Fibroblast of peridontal ligament (primary cell): ENCODE results near the gene COL24A1.
A peak's percentile ranks its signal among the peaks of the same experiment; 100 is the strongest.
"Not testable (repeated sequence)": the region's sequence is repeated elsewhere in the genome, so short reads cannot be mapped to it uniquely, and the experiment has no call there.

Source experiments
- DNase-seq: peaks from one replicate; pipeline ENCODE4 v3.0.0-alpha.2; 2010; ENCODE audit errors: extremely low read depth

Gene COL24A1

DNA sequence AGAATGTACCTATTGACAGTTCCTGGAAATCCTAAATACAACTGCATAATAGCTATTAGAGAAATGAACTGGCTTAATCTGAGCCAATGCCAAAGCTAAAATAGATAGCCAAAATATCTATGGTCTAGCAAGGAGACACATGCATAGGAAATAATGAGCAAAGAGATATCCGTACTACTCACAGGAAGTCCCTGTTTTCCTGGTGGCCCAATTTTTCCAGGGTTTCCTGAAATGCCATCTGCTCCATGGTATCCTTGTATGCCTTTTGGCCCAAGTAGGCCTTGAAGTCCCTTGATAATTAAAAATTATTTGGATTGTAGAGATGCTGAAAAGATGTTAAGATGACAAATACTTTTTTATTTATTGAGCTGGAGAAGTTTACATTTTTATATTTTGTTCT, 340.0 kb downstream of the COL24A1 start:
- no peak for DNase-seq

DNA sequence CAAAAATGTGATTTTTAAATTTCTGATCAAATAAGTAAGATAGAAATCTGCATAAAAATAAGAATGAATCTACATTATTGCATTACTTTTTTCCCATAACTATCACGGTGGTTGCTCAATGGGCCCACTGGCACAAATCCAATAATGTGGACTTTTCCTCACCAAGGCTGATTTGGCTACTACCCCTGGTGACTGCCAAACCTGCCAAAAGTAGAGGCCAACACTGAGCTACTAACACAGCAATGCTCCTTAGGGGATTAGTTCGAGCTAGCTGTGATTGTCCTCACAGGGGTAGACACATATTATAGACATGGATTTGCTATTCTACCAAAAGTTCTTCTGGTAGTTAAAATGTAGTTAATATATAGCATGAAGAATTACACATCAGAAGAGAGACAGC, 340.7 kb downstream of the COL24A1 start:
- no peak for DNase-seq

DNA sequence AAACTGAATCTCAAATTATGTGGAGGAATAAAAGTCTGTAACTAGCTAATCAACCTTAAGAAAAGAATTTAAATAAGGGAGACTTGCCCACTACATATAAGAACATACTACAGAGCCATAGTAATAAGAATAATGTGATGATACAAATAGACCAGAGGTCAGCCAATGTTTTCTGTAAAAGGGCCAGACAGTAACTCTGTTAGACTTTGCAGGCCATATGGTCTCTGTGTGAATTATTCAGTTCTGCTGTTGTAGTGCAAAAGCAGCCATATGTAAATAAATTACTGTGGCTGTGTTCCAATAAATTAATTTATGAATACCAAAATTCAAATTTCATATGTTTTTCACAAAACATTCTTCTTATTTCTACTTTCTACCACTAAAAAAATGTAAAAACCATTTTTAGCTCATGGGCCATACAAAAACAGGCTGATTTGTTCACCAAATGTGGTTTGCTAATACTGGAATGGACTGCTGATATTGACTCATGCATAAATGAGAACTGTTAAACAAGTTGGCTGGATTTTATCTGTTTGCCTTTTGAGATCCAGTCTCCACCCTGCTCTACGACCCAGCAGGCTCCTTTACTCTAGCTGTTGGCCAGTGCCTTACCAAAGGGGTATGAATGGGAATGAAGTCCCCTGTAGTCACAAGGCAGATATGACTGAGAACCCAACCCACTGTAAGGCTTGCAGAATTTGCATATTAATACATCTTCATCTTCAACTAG, 350.2 kb downstream of the COL24A1 start:
- peak; percentile 25 for DNase-seq

DNA sequence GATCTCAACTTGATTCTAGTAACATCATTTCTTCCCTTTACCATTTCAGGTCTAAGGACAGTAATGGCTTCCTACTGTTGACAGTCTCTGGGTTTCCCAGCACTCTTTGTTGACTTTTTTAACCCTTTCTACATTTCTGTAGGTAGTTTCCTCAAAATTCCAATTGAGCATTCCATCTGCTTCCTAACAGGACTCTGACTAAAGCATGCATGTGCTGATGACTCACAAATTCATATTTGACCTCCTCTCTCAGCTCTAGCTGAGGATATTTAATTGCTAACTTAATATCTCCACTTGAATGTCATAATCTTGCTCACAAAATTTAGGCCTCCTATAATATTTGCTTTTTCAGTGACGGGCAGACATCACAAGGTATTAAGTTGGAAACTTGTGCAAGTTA, 355.1 kb downstream of the COL24A1 start:
- peak; percentile 25 for DNase-seq

DNA sequence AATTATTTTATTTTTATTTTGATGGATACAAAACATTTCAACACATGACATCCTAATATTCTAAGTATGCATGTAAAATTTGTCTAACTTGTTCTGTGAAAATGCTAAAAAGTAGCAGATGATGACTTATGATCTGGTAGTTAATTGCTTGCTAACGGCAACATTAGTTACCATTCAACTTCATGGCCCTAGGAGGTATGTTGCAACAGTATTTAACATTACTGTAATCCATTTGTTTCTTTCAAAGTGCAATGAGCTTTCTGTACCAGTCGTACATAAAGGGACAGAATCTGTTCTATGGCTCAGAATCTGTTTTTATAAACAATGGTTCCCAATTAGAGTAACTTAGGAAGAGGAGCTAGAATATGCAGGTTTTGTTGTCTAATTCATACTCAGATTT, 356.8 kb downstream of the COL24A1 start:
- no peak for DNase-seq

DNA sequence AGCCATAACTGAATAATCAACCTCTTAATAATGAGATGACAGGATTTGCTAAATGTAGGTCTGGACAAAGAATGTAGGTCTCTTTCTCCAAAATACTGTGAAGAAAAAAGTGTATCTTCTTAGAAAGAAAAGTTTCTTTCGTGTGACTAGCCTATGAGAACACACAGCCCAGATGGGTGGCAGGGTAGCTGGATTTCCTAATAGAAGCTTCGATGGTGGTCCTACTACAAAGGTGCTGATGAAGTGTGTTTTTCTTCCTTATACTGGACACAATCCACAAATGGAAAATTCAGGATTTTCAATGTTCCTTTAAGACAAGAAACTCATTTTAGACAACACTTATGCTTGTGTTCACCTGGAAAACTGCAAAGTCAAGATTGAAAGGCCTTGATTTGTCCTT, 358.2 kb downstream of the COL24A1 start:
- DNase-seq = no peak

DNA sequence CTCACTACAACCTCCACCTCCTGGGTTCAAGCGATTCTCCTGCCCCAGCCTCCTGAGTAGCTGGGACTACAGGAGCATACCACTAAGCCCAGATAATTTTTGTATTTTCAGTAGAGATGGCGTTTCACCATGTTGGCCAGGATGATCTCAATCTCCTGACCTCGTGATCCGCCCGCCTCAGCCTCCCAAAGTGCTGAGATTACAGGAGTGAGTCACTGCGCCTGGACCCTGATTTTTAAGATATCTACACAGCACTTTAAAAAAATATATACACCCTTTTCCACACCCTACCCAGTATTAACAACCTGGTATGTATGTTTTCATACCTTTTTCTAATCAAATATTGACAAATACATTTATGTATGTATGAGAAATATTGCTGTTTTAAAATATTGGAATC, 379.6 kb downstream of the COL24A1 start:
- DNase-seq = not testable (repeated sequence)

DNA sequence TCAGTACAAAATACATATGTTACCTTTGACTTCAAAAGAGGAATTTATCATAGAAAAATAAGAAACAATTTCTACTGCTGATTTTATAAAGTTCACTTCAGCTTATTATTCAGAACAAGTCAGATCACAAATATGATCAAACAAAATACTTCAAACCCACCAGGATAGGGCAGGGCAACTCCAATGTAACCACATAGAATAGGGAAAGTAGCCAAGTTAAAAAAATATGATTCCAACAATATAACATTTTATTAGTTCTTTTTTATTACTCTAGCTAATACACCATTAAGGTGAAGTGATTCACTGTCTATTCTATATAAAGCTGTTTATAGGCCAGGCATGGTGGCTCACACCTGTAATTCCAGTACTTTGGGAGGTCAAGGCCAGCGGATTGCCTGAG, 393.8 kb downstream of the COL24A1 start:
- no peak for DNase-seq

DNA sequence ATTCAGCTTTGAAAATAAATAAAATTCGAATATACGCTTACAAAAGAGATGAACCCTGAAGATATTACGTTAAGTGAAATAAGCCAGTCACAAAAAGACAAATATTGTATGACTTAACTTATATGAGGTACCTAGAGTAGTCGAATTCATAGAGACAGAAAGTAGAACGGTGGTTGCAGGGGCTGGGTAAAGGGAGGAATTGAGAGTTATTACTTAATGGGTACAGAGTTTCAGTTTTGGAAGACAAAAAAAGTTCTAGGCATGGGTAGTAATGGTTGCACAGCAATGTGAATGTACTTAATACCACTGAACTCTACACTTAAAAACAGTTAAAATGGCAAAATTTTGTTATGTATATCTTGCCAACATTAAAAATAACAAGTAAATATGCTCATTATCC, 399.7 kb downstream of the COL24A1 start:
- no peak for DNase-seq

DNA sequence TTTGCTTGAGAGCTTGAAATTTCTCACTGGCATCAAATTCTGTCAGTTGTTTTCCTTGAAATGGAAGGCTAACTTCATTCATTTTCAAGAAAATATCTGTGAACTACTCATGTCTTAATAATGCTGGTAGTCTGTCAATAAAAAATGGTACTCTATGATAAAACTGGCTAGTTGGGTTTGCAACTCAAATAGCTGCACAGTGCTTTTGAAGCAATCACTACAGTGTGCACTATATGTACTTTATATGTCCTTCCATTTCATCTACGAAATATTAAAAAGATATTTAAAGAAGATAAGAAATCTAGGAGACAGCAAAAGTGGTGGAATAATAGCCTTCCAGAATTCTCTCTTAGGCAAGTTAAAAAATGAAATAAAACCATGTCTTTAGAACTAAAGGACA, 408.5 kb downstream of the COL24A1 start:
- DNase-seq = no peak

DNA sequence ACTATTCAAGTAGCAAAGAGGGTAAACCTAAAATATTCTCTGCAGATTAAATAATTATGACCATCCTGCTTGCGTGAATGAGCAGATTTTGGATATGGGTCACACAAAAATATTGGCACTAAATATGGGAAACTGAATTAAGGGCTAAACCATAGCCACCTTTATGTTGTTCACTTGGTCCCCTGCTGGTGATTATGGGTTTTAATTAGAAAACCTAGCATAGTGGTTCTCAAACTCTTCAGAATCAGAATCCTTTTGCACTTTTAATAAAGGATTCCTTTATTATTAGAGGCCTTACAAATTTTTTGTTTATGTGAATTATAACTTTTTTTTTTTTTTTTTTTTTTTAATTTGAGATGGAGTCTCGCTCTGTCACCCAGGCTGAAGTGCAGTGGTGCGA, 409.8 kb downstream of the COL24A1 start:
- no peak for DNase-seq

DNA sequence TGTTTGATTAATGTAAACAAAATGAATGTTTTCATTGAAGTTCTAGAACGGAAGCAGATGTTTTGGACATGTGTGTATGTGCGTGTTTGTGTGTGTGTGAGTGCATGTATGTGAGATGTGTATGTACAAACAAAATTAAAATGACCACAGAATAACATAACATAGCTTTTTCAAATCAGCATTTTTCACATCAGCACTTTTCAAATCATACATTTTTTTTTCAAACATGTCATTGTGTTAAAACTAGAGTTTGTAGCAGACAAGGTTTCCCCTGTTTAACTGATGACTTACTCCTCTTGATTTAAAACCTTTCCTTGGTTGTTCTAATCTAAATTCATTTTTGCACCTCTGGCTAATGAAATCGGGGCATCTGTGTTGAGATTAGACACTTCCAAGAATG, 412.8 kb downstream of the COL24A1 start:
- no peak for DNase-seq

DNA sequence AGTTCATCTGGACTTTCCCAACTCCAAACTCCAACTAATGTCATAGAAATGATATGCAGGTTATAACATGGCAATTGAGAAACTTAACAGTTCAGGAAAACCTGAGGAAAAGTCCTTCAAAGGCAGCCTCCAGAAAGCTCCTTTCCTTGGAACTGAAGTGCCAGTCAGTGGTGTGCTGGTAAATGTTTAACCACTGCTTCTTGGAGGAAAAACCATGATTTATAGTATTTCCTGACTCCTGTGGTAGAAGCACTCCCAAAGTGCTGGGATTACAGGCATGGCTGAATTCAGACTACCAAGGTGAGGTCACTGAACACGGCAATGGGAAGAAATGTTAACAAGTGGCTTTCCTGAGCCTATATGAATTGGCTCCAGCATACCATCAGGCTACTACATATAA, 421.6 kb downstream of the COL24A1 start:
- no peak for DNase-seq

DNA sequence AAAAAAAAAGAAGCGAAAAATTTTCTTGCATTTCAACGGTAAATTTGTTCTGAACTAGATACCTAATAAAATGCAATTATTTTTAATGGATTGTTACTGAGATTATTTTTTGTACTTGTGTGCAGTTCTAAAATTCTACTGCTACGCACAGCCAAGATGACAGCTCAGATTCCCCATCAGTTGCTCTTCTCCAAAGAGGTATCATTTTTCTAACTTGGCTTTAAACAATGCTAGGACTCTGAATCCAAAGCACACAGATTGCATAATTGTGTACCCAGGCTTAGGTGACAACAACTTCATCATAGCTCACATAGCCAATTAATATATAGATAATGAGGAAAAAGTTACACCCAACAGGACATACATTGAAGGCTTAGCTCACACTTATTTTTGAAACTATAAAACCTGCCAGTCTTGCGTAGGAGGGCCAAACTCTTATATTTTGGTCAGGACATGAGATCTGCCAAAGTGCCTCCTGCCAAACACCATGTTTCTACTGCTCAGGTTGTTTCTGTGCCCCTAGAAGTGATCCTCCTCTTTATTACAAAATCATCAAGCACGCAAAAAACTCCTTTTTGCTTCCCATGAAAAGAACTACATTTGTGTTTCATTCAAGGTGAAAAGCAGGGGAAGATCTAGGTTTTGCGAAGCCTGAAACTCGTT, 437.8 kb downstream of the COL24A1 start:
- no peak for DNase-seq

DNA sequence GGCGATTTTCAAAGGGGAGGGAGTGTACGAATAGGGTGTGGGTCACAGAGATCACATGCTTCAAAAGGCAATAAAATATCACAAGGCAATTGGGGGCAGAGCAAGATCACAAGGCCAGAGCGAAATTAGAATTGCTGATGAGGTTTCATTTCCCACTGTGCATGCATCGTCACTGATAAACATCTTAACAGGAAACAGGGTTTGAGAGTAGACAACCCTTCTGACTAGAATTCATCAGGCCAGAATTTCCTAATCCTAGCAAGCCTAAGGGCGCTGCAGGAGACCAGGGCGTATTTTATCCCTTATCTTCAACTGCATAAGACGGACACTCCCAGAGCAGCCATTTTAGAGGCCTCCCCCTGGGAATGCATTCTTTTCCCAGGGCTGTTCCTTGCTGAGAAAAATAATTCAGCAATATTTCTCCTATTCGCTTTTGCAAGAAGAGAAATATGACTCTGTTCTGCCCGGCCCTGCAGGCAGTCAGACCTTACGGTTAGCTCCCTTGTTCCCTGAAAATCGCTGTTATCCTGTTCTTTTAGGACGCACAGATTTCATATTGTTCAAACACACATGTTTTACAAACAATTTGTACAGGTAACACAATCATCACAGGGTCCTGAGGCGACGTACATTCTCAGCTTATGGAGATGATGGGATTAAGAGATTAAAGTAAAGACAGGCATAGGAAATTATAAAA, 442.0 kb downstream of the COL24A1 start:
- not testable (repeated sequence) for DNase-seq

DNA sequence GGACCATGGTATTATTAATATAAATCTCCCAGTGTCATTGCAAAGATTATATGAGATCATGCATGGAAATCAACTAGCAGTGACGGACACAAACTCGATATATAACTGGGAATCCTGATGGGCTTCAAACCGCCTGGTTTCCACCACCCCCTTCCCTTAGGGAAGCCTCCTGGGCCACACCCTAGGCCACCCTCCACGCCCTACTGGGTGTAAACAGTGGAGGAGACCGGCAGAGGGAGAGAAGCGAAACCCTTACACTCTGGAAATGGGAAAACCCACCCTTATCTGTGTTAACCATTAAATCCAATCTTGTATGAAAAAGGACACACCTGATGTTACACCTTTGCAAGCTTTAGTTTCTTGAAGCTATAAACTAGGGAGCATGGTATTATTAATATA, 447.7 kb downstream of the COL24A1 start:
- no peak for DNase-seq

DNA sequence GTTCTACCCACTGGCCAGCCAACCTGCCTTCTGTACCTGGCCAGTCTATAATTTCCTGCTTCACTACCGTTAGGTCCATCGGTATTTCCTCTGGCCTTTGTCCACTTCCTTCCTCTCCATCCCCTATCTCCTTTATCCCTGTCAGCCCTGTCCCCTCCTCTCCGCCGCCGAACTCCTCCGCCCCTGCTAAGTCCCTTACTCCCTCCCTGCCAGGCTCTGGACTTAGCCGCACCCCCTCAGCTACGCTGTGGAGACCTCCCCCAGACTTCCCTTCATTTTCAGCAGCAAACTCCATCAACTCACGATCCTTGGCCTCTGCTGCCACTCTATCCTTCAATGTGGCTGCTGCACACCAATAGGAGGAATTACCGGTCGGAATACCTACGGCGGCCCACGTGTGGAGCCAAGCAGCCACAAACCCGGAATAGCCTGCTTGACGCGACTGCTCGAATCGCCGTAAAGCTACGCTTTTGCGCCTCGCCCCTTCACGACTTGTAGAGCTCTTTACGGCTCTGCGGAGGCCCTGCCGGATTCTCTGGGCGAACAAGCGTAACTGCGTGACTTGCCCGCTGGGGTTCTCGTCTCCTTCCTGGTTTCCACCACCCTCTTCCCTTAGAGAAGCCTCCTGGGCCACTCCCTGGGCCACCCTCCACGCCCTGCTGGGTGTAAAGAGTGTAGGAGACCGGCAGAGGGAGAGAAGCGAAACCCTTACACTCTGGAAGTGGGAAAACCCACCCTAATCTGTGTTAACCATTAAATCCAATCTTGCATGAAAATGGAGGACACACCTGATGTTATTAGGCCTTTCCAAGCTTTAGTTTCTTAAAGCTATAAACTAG, 448.4 kb downstream of the COL24A1 start, which contains the start of gene ZNHIT6:
ZNHIT6 (minus strand) TSS at position 444 of the 839 bp plus-strand sequence; CDS start at position 295, 149 bp downstream.
- peak; percentile 96 for DNase-seq

DNA sequence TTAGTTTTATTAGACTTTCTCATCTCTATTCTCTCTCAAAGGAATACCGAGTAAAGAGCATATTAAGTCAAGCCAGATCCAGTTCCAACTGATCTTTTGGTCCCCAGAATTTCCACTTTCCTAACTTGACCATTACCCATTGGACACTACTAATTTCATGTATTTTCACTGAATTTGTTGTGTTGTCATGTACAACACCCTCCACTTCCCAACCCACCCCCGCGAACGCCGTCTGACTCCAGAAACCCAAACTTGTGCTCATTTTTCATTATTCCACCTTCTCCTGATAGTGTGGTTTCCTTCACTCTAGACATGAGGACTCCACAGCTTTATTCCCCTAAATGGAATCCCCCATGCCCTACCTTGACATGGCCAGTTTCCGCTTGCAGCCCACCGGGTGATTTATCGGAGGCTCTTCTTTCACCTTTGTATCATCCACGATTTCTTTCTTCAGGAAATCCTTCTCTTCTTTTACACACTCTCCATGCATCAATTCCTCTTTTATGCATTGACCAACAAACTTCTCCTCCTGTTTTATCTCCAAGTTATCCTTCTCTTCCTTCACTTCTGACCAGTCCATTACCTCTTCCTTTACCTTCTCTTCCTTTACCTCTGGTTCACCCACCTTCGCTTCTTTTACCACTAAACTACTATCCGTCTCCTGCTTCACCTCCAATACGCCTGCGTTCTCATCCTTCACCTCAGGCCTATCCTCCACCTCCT, 449.1 kb downstream of the COL24A1 start:
- no peak for DNase-seq

DNA sequence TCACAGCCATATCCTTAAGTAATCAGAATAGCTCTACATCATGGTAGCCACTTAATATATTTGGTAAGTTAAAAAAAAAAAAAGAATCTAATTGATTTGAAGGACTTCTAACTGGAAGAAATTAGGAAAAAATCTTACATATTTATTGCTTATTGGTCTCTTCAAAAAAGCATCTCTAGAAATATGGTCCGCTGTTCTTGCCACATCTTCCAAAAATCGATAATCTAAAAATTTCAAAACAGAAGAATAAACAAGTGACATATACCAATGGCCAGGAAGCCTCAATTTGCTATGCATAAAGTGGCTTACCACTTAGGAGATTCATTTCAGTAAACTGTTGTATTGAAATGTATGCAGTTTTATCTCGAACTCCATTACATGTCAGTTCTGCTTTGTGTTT, 450.6 kb downstream of the COL24A1 start:
- DNase-seq = no peak

DNA sequence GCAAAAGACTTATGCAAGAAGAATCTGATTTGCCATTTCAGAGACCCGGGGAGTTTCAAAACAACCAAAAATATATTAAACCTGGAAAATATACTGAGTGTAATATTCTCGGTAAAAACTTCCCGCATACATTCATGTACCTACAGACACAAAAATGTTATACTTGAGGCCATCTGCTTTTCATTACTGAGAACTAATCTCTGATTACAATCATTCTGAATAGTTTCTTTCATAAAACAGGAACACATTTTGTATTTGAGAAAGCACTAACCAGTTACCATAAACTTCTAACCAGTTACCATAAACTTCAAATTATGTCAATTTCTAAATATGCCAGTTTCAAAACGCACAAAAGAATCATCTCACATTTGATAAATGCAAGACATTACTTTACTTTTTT, 456.1 kb downstream of the COL24A1 start:
- DNase-seq = peak; percentile 53

DNA sequence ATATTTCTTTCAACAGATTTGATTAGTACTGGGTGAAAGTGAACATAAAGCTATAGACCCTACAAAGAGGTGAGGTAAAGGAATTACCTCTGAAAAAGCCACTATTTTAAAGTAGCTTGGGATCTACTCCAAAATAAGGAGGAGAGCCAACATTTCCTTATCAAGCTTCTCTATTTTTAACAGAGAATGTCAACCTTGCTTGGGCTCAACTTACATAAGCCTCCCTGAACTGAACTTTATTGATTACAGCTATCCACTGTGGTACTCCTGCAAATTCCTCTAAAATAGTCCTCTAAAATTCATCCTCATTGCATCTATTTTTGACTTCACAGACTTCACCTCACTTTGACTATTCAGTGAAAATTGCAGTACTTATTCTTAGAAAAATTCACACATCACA, 458.7 kb downstream of the COL24A1 start:
- no peak for DNase-seq
